ENCODE measurements around the gene DOCK1.

Gene DOCK1

DNA sequence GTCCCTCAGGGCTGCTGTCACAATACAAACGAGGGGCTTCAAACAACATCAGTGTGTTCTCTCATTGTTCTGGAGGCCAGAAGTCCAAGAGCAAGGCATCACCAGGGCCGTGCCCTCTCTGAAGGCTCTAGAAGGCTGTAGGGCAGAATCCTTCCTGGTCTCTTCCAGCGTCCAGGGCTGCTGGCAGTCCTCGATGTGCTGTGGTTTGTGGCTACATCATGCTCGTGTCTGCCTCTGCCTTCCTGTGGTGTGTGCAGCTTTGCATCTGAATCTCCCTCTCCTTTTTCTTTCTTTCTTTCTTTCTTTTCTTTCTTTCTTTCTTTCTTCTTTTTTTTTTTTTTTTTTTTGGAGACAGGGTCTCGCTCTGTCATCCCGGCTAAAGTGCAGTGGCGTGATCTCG, 187.7 kb downstream of the DOCK1 start:
- no peak for DNase-seq

DNA sequence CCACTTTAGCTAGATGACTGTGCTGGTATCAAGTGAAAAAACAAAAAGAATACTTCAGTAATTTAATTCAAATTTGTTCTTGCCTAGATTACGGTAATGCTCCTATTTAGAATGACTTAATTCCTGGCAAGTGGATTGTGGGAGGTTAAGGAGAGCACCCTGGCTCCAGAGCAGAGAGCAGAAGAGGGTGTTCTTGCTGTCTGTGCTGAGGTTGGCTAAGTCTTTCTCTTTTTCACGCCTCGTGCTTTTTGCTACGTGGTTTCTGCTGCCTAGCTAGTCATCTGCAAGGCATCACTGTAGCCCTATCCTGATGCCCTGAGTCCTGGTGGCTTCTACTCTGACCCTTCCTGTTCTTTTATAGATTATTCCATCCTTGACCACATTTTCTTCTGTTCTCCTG, 189.8 kb downstream of the DOCK1 start:
- no peak for DNase-seq

GRCh38 chr10:127100983-127101615, 195.9 kb downstream of the DOCK1 start:
- no peak for DNase-seq

- no peak for DNase-seq
Measured at GRCh38 chr10:127102176-127102575, 196.9 kb downstream of the DOCK1 start.

DNA sequence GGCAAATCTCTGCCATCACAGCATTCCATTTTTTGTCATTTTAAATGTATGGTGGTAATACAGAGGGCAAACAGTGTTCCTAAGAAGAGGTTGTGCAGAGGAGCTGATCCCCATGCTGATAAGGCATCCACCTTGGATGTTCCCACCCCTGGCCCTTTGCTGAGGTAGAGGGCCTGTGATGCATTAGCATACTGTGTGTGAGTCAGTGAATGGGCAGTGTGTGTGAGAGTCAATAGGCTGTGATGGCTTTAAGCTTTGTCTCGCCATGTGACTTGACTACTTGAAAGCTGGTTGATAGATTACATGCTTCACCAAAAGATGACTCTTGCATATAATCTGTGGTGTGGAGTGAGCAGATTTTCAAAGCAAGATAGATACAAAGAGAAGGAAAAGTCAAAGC, 209.9 kb downstream of the DOCK1 start:
- no peak for DNase-seq

DNA sequence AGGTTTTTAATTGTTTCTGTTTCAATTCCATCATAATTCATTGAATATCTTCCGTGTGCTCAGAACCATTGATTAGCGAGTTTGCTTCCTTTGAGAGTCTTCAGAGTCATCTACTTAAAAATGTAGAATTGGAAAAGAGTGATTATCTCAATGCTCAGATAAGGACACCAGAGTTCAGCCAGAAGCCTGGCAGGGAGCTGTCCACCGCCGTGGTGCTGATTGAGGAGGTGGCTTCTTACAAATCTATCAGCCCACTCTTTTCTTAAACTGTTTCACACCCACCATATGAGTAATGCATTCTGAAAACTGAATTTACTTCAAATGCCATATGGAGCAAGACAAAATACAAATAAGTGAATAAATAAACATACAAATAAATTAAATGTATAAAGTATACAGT, 211.9 kb downstream of the DOCK1 start:
- DNase-seq, result no peak

GRCh38 chr10:127118034-127118433, 212.8 kb downstream of the DOCK1 start:
- no peak for DNase-seq

DNA sequence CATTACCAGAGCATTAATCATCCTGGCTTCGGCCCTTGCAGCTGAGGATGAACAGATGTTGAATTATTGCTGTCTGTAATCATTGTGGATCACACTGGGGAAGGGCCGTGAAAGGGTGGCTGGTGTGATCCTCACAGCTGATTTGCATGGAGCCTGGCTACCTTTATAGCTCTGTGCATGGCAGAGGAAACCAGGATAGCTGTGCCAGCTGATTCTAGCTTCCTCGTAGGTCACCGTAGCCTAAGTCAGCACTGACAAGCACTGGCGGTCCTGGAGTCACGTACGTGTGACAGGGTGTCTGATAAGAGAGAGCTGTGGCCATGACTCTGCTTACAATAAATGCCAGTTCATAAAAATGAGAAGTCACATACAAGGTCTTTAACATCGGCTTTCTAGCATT, 214.7 kb downstream of the DOCK1 start:
- DNase-seq, result no peak

- no peak for DNase-seq
Measured at GRCh38 chr10:127122831-127123230, 217.6 kb downstream of the DOCK1 start.

DNA sequence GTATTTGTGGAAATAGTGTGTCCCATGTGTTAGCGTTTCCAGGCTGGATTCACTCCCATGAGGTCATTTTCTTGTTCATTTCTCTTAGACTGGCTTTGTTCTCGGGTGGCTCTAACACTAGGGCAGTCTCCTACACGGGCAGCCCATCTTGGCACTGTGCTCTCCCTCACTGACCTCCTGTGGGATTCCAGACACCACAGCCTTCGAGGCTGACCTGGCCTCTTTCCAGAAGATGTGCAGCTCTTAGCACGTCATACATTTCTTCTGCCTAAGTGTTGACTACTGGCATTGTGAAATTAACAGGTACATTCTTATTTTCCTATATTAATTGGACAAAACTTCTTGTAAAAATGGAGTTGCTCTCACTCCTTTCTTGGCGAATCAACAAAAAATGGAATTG, 218.4 kb downstream of the DOCK1 start:
- no peak for DNase-seq

DNA sequence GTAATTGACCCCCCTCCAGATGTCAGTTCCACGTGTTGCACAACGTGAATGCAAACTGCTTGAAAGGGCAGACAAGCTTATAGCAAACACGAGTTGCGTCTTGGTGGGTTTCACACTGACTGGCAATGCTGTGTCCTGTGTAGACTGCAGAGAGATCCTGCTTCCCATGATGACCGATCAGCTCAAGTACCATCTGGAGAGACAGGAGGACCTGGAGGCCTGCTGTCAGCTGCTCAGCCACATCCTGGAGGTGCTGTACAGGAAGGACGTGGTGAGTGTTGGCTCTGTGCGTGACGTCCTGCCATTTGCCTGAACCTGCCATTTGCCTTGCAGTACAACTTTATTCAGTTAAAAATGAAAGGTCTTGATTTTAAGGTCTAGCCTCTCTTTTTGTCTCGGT, 220.1 kb downstream of the DOCK1 start:
- no peak for DNase-seq

- no peak for DNase-seq
Measured at GRCh38 chr10:127127822-127128221, 222.6 kb downstream of the DOCK1 start.

- DNase-seq, result no peak
Measured at GRCh38 chr10:127129104-127129503, 223.9 kb downstream of the DOCK1 start.

GRCh38 chr10:127132451-127132850, 227.2 kb downstream of the DOCK1 start:
- peak; percentile 28 for DNase-seq

DNA sequence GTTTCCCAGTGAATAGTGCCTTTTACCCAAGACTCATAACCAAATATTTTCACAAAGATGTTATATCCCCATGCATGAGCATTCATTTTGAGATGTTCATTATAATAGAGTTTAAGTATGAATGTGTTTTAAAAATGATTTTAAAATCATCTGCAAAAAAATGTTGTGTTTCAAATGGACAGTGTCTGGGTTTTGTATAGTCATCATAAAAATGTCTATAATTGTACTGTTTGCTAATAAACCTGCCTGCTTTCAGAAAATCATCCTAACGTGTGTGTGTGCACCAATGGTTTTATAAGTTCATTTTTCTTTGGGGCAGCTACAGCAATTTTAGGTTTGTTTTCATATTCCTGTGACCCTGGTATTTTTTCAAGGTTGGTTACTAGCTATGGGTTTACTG, 228.0 kb downstream of the DOCK1 start:
- DNase-seq, result no peak

GRCh38 chr10:127133672-127134500, 228.7 kb downstream of the DOCK1 start:
- DNase-seq, result no peak

GRCh38 chr10:127135844-127136577, 230.8 kb downstream of the DOCK1 start:
- DNase-seq, result no peak

DNA sequence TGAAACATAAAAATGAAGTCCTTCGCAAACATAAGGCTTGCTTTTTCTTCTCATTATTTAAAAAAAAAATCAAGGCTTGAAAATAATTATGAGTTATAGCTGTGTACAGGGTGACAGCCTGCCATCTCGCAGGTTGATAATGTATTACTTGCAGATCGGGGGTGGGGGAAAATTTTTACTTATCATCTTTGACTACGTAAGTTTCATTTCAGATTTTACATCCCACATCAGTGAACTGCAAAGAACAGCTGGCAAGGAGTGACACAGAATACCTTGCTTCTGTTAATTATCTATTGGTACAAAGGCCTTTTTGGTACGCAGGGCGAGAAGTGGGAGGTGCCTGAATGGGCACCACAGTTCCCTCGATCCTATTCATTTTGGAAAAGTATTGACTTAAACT, 232.2 kb downstream of the DOCK1 start:
- no peak for DNase-seq

DNA sequence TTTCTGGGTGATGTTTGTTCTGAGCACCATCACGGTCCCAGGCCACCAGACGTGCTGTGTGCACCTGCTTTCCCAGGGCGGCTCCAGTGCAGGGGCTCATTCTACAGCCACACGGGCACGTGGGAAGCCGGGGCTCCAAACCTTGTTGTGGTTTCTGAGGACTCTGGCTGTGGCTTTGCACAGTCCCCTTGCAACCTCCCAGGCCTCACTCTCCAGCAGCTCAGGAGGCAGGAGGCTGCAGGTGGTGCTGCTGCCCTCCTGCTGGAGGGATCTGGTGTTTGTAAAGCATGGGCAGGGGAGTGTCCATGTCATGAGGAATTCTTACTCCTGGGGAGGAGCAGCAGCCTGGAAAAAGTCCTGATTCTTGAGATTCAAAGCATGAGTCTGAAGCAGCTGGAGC, 236.9 kb downstream of the DOCK1 start:
- DNase-seq, result peak; percentile 61

GRCh38 chr10:127142856-127143255, 237.6 kb downstream of the DOCK1 start:
- no peak for DNase-seq

DNA sequence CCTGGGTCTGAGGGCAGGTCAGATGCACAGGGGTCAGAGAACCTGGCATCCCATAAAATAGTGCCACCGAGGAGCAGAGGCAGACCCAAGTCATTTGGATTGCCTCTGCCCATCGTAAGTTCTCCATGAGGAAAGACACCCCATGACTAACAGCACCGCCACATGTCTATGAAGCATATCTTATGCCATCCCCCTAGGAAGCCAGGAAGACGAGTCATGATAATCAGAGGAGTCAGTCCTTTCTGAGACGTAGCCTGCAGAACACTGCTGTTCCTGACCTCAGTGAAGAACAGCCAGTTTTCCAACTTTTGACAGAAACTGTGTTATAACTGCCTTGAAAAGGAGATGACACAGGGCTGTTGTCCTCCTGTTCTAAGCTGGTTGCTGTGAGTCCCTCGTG, 239.9 kb downstream of the DOCK1 start:
- no peak for DNase-seq

DNA sequence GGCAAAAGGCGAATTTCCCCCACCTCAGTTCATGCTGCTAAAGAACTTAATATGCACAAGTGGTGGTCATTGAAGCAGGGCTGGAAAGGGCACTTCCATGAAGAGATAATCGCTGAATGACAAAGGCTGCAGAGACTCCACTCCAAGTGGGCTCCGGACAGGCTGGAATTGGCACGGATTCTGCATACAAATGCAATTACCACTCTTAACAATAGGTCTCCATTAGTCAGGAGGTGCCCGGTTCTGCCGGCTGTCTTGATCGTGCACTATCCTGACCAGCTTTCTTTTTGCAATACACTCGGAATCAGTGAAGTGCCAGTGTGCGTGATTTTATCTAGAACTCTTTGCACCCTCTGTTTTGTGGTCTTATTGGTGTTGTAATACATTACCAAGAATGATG, 241.4 kb downstream of the DOCK1 start:
- DNase-seq, result no peak

GRCh38 chr10:127148066-127148932, 243.1 kb downstream of the DOCK1 start:
- DNase-seq, result no peak
